GM12872 (cell line): ENCODE results near the gene TMEFF2.
A peak's percentile ranks its signal among the peaks of the same experiment; 100 is the strongest.

Experiments
- CTCF ChIP-seq: IDR thresholded peaks from 3 replicates; pipeline ENCODE4 v1.5.1; 2011; ENCODE audit warnings: low read depth, mild to moderate bottlenecking, low read length, moderate library complexity; ENCODE audit not compliant: insufficient read depth

The TMEFF2 gene

GRCh38 chr2:192166946-192167345, 27.8 kb downstream of the TMEFF2 start:
- no peak for TF ChIP-seq CTCF

DNA sequence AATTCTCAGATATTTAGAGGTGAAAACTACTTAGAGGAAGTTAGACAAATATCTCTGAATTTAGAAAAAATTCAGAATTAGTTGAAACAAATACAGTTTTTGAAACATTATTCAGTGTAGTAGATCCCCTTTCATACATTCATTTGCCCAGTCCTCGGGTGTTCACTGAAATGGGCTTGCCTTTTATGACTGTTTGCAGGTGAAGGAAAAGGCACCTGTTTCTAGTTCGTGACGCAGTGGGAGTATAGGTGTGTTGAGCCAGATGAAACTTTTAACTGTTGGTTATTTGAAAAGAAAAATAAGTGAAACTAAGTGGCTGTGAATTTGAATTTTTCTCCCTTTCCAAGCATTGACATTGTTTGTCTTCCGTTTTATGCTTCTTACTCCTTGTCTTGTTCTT, 28.9 kb downstream of the TMEFF2 start:
- no peak for TF ChIP-seq CTCF

- TF ChIP-seq CTCF = peak; percentile 78
These were observed 32.2 kb downstream of the TMEFF2 start for GRCh38 chr2:192162392-192163042.

- no peak for TF ChIP-seq CTCF
These were observed 33.0 kb downstream of the TMEFF2 start for GRCh38 chr2:192161656-192162290.

DNA sequence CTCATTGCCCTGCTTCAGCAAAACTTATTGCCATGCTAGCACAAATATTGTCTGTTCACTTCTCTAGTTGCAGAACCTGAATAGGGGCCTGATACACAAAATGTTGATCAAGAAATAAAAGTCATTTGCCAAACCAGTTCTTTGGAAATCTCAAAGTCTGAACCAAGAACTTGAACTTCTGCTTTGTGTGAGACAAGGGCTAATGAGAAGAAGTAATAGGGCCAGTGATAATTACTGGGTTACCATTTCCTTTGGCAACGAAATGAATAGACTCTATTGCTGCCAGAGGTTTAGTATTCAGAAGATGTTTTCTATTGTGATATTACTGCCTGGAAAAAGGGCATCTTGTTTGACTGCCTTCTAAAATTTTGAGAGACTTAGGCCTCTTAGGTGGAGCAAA, 35.0 kb downstream of the TMEFF2 start:
- TF ChIP-seq CTCF = no peak

- no peak for TF ChIP-seq CTCF
These were observed 35.5 kb downstream of the TMEFF2 start for GRCh38 chr2:192159208-192159607.

- no peak for TF ChIP-seq CTCF
These were observed 37.0 kb downstream of the TMEFF2 start for GRCh38 chr2:192157776-192158175.
